22Rv1 (cell line): Measurements from ENCODE around the gene SHMT2.

Experiments
- H3K27ac ChIP-seq: fragments of 450-650 bp; 2 replicates; pipeline ENCODE4 v1.5.1; 2017
- CTCF ChIP-seq: fragments of 450-650 bp; IDR thresholded peaks from 2 replicates; pipeline ENCODE4 v1.5.1; 2017; ENCODE audit warnings: mild to moderate bottlenecking
- ZFX ChIP-seq: fragments of 450-650 bp; IDR thresholded peaks from 2 replicates; pipeline ENCODE4 v1.6.1; 2017; ENCODE audit warnings: antibody characterized with exemption, borderline replicate concordance

SHMT2 gene

GRCh38 chr12:57242329-57242690 is 12.8 kb downstream of the SHMT2 start:
- TF ChIP-seq CTCF (no peak), ZFX (no peak)
- H3K27ac ChIP-seq: peak overlapping the region; percentile 100

GRCh38 chr12:57242691-57243454 is 13.4 kb downstream of the SHMT2 start:
- TF ChIP-seq CTCF (peak; percentile 73), ZFX (no peak)
- peak overlapping the region; percentile 100 for H3K27ac ChIP-seq

GRCh38 chr12:57243521-57244311 is 14.2 kb downstream of the SHMT2 start:
- peak overlapping the region; percentile 100 for H3K27ac ChIP-seq
- peak; percentile 90 for TF ChIP-seq CTCF
- no peak for TF ChIP-seq ZFX

GRCh38 chr12:57244312-57244696 is 14.8 kb downstream of the SHMT2 start:
- H3K27ac ChIP-seq: no peak overlapping the region; the same call in 1 of the 2 replicates
- no peak for TF ChIP-seq CTCF
- no peak for TF ChIP-seq ZFX

GRCh38 chr12:57247041-57247440 is 17.5 kb downstream of the SHMT2 start:
- no peak overlapping the region for H3K27ac ChIP-seq

GRCh38 chr12:57248934-57249742 is 19.6 kb downstream of the SHMT2 start:
- no peak overlapping the region for H3K27ac ChIP-seq
- TF ChIP-seq CTCF (no peak), ZFX (no peak)

More at GRCh38 chr12:57247041-57247440, 17.5 kb downstream of the SHMT2 start:
- TF ChIP-seq ZFX: no peak
- no peak for TF ChIP-seq CTCF
